Heart left ventricle (tissue), 16 donors: ENCODE data around the gene MEX3D. TPM values are rescaled to one million over a fixed set of nuclear protein-coding genes. Genes with fewer than 3 reads are reported as not detected.

Experiments used
- ATAC-seq, 4 donors: fragments of 200-7000 bp; cut with Tn5 transposase; one replicate each; pipeline ENCODE4 v1.9.1; 2020 to 2022; ENCODE audit warnings: moderate library complexity in 4 of 4, mild to moderate bottlenecking in 3 of 4, moderate number of reproducible peaks in 1 of 4
- DNase-seq, 5 donors: peaks; one replicate each; pipeline ENCODE4 v3.0.0-alpha.2; 2020
- H3K27ac ChIP-seq, 12 donors: fragments of 200-600 bp; sonication (generic) in 4 of 12; one replicate each; pipeline versions ENCODE4 v1.5.0 to v1.8.0; 2016 to 2022; ENCODE audit warnings: mild to moderate bottlenecking in 2 of 12
- H3K27me3 ChIP-seq, 9 donors: fragments of 200-600 bp; sonication (generic) in 2 of 9; one replicate each; pipeline versions ENCODE4 v1.5.1 to v1.8.0; 2016 to 2022; ENCODE audit warnings: mild to moderate bottlenecking in 3 of 9
- H3K36me3 ChIP-seq, 9 donors: fragments of 200-600 bp; sonication (generic) in 2 of 9; one replicate each; pipeline versions ENCODE4 v1.5.0 to v1.8.0; 2018 to 2022; ENCODE audit warnings: mild to moderate bottlenecking in 2 of 9
- H3K4me1 ChIP-seq, 12 donors: fragments of 200-600 bp; sonication (generic) in 4 of 12; one replicate each; pipeline versions ENCODE4 v1.5.0 to v1.8.0; 2016 to 2022; ENCODE audit warnings: mild to moderate bottlenecking in 3 of 12
- H3K4me3 ChIP-seq, 12 donors: fragments of 200-600 bp; sonication (generic) in 4 of 12; one replicate each; pipeline versions ENCODE4 v1.5.0 to v1.8.0; 2017 to 2022; ENCODE audit warnings: mild to moderate bottlenecking in 9 of 12, moderate library complexity in 4 of 12
- H3K9me3 ChIP-seq, 12 donors: fragments of 200-600 bp; sonication (generic) in 4 of 12; one replicate each; pipeline versions ENCODE4 v1.5.0 to v1.8.0; 2016 to 2022; ENCODE audit warnings: mild to moderate bottlenecking in 1 of 12
- CTCF ChIP-seq, 12 donors: fragments of 200-600 bp; sonication (generic) in 4 of 12; IDR thresholded peaks; one replicate each; pipeline versions ENCODE4 v1.5.0 to v1.8.0; 2018 to 2022; ENCODE audit warnings: antibody characterized with exemption in 12 of 12, mild to moderate bottlenecking in 5 of 12
- POLR2A ChIP-seq, 2 donors: fragments of 450-650 bp; IDR thresholded peaks; one replicate each; pipeline ENCODE4 v1.6.1; 2017; ENCODE audit warnings: antibody characterized with exemption in 2 of 2, mild to moderate bottlenecking in 2 of 2, moderate library complexity in 2 of 2
- WGBS, 4 donors: extraction: QIAGEN DNeasy Blood & Tissue Kit in 2 of 4; methylation state at CpG; one replicate each; pipeline versions ENCODE4 v1.1.5 to v1.1.7; 2013 to 2018; 5-methylcytosine and 5-hydroxymethylcytosine counted together
- intact Hi-C, 10 donors: fragments of 100-400 bp; cut with DNase I; formaldehyde crosslinking; loops; one replicate each; pipeline versions ENCODE4 v1.11.1 to v1.14.2; 2022
- polyA plus RNA-seq, 2 donors: library from polyadenylated mRNA; stranded (reverse); fragments of 200-250 nt; gene quantifications; one replicate each; pipeline ENCODE4 v1.2.3, GENCODE V29; 2013
- total RNA-seq, 9 donors: library from RNA; depleted of rRNA in 2 of 9; stranded (reverse); fragments of >200 nt in 2 of 9; fragmentation: NEBNext Ultra II Directional in 3 of 9; extraction: Animal tissue kit (Norgen Biotek cat#: 25700) in 3 of 9; gene quantifications; one replicate each; pipeline versions ENCODE4 v1.1.0 to v1.2.4, GENCODE V29; 2016 to 2023
- donor health status: ischemic (EF 13 %, LVEDD 7.1; RV severe dilation, severe dysfunction).
- donor health status: healthy with polysubstance abuse.
- donor health status: DM: no; HTN: yes; CAD: no.
- donor health status: DM: no; HTN: no; CAD: no.
- donor health status: ischemic (EF 25% LVEDD 6.9; RV normal size, moderate dysfunction).
- donor health status: ischemic (EF 25% LVEDD 5.7; RV mildly dilated, moderate dysfunction).
- donor health status: healthy.
- donor health status: DM: yes; HTN: yes; CAD: no.
- donor health status: ischemic (EF 35%, LVEDD 5.7; RV mildly dilated, moderate dysfunction).
- donor health status: nonischemic (EF 11% LVEDD 7.7; RV severe dilation, severe dysfunction).
- donor health status: DM: yes; HTN: yes; CAD: no.
- donor health status: PGD.
- donor health status: ischemic (EF 29% LVEDD 5.4; RV normal size, mild dysfunction).
- donor health status: nonischemic (EF 23%, LVEDD 6.1; RV moderate dilation, normal function).

The MEX3D gene
- total and polyA plus RNA-seq, 11 donors: 1.9 to 18.6 (median 8.0) TPM

- Histone ChIP-seq H3K27me3 (peaks cover 7 to 68% (median 32%) of the 10 kb centered on the region in 9 donors), H3K36me3 (no peaks in the 10 kb centered on the region), H3K27ac (no peak overlapping the region), H3K9me3 (no peaks in the 10 kb centered on the region), H3K4me1 (peaks cover 0 to 10% (median 0%) of the 10 kb centered on the region in 12 donors), H3K4me3 (no peak overlapping the region)
- intact Hi-C loops: loop anchor here in 2 of 10 donors (10.0 kb wide), 1 partner anchor 243 kb away; the partner anchor contains the start of gene EFNA2 (in 2 of the 2)
- DNase-seq (peak in 1 of 5 donors; percentile 54), ATAC-seq (no peak)
- TF ChIP-seq POLR2A (IDR thresholded peaks at IDR 0.05) (no peak), CTCF (IDR thresholded peaks at IDR 0.05) (no peak)
- 73 to 87% (median 82%) methylated on average over 16 to 27 of the region's 27 CpGs for WGBS, 4 donors
Observed at GRCh38 chr19:1527650-1528309, 40.3 kb downstream of the MEX3D start.

GRCh38 chr19:1526979-1527649 is 41.0 kb downstream of the MEX3D start:
- Histone ChIP-seq H3K36me3 (no peaks in the 10 kb centered on the region), H3K4me3 (no peak overlapping the region), H3K4me1 (peaks cover 0 to 11% (median 0%) of the 10 kb centered on the region in 12 donors), H3K9me3 (no peaks in the 10 kb centered on the region), H3K27ac (no peak overlapping the region), H3K27me3 (peaks cover 7 to 71% (median 32%) of the 10 kb centered on the region in 9 donors)
- WGBS, 4 donors: 81 to 87% (median 84%) methylated on average over 18 of the region's 18 CpGs
- ATAC-seq: no peak
- DNase-seq: peak in 1 of 5 donors; percentile 24
- TF ChIP-seq POLR2A (IDR thresholded peaks at IDR 0.05) (no peak), CTCF (IDR thresholded peaks at IDR 0.05) (no peak)
- intact Hi-C loops: loop anchor here in 2 of 10 donors (10.0 kb wide), 1 partner anchor 242 kb away; the partner anchor contains the start of gene EFNA2 (in 2 of the 2)

GRCh38 chr19:1526066-1526778 is 41.9 kb downstream of the MEX3D start:
- no peak overlapping the region for H3K4me3 ChIP-seq
- H3K27me3 ChIP-seq: peaks cover 7 to 66% (median 32%) of the 10 kb centered on the region in 9 donors
- H3K4me1 ChIP-seq: peaks cover 0 to 20% (median 0%) of the 10 kb centered on the region in 12 donors
- H3K36me3 ChIP-seq: no peaks in the 10 kb centered on the region
- no peak overlapping the region for H3K27ac ChIP-seq
- 80 to 84% (median 81%) methylated on average over 25 to 33 of the region's 33 CpGs for WGBS, 4 donors
- ATAC-seq (no peak), DNase-seq (no peak)
- intact Hi-C loops: loop anchor here in 2 of 10 donors (10.0 kb wide), 1 partner anchor 241 kb away; the partner anchor contains the start of gene EFNA2 (in 2 of the 2)
- no peaks in the 10 kb centered on the region for H3K9me3 ChIP-seq
- TF ChIP-seq POLR2A (IDR thresholded peaks at IDR 0.05): no peak
- TF ChIP-seq CTCF (IDR thresholded peaks at IDR 0.05): no peak
